ENCODE measurements around the gene FAM209B.

DNA sequence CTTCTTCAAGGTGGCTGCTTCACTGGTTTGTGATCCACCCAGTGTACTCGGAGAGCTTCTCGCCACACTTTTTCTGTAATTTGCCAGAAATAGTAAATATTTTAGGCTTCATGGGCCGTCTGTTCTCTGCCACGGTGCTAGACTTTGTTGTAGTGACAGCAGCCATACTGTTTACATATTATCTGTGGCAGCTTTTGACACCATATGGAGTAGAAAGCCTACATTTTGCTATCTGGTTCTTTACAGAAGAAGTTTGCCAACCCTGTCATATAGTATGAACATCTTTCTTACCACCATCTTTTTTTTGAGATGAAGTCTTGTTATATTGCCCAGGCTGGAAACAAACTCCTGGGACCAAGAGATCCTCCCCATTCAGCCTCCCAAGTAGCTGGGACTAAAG lies 32.5 kb downstream of the FAM209B start:
- no peak for TF ChIP-seq TEAD4 (IDR thresholded peaks at IDR 0.05)
- no peak for TF ChIP-seq EP300 (IDR thresholded peaks at IDR 0.05; ENCODE audit: borderline replicate concordance)
- TF ChIP-seq NFIC (IDR thresholded peaks at IDR 0.05), result no peak
- no peak for TF ChIP-seq MAX (IDR thresholded peaks at IDR 0.05)
- TF ChIP-seq RAD21 (IDR thresholded peaks at IDR 0.05; ENCODE audit: low read depth), result no peak
- TF ChIP-seq TAF1 (IDR thresholded peaks at IDR 0.05; ENCODE audit: low read depth), result no peak
- TF ChIP-seq, protein P1, sequence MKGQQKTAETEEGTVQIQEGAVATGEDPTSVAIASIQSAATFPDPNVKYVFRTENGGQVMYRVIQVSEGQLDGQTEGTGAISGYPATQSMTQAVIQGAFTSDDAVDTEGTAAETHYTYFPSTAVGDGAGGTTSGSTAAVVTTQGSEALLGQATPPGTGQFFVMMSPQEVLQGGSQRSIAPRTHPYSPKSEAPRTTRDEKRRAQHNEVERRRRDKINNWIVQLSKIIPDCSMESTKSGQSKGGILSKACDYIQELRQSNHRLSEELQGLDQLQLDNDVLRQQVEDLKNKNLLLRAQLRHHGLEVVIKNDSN (IDR thresholded peaks at IDR 0.05), result no peak
- TF ChIP-seq, protein P2, sequence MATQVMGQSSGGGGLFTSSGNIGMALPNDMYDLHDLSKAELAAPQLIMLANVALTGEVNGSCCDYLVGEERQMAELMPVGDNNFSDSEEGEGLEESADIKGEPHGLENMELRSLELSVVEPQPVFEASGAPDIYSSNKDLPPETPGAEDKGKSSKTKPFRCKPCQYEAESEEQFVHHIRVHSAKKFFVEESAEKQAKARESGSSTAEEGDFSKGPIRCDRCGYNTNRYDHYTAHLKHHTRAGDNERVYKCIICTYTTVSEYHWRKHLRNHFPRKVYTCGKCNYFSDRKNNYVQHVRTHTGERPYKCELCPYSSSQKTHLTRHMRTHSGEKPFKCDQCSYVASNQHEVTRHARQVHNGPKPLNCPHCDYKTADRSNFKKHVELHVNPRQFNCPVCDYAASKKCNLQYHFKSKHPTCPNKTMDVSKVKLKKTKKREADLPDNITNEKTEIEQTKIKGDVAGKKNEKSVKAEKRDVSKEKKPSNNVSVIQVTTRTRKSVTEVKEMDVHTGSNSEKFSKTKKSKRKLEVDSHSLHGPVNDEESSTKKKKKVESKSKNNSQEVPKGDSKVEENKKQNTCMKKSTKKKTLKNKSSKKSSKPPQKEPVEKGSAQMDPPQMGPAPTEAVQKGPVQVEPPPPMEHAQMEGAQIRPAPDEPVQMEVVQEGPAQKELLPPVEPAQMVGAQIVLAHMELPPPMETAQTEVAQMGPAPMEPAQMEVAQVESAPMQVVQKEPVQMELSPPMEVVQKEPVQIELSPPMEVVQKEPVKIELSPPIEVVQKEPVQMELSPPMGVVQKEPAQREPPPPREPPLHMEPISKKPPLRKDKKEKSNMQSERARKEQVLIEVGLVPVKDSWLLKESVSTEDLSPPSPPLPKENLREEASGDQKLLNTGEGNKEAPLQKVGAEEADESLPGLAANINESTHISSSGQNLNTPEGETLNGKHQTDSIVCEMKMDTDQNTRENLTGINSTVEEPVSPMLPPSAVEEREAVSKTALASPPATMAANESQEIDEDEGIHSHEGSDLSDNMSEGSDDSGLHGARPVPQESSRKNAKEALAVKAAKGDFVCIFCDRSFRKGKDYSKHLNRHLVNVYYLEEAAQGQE (IDR thresholded peaks at IDR 0.05; ENCODE audit: low read depth), result no peak
- no peak for TF ChIP-seq YY1 (IDR thresholded peaks at IDR 0.05; ENCODE audit: low read depth)

All from Ishikawa (cell line).